Fibroblast of pulmonary artery (primary cell): ENCODE measurements around the gene SH3D19.
A peak's percentile ranks its signal among the peaks of the same experiment; 100 is the strongest.

ENCODE experiments used
- DNase-seq: peaks from one replicate; pipeline ENCODE4 v3.0.0-alpha.2; 2010; ENCODE audit warnings: low read depth
- H3K4me3 ChIP-seq: replicated peaks from 2 replicates; pipeline ENCODE4 v1.5.1; 2011; ENCODE audit warnings: low read depth, mild to moderate bottlenecking, control low read depth, low read length, moderate library complexity
- CTCF ChIP-seq: IDR thresholded peaks from 2 replicates; pipeline ENCODE4 v1.5.1; 2011; ENCODE audit warnings: mild to moderate bottlenecking, control low read depth, low read length, inconsistent platforms; ENCODE audit errors: missing control alignments

SH3D19 gene

DNA sequence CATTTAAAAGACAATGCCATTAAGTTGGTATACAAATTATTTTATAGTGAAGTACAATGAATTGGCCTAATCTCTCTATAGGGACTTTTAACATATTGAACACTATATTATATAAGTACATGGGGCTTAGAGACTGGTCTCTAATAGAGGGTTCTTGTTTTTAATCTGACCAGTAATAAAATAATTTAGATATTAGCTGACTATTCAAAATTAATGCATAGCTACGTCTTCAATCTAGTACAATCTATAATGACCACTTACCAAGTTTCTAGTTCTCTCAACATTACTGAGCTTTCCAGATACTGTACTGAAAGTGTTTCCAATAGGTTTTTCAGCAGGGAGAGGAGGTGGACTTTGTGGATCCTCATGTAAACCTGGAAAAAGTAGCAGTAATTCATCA is 166.4 kb downstream of the SH3D19 start:
- no peak for DNase-seq
- no peak overlapping the region for H3K4me3 ChIP-seq
- TF ChIP-seq CTCF, result no peak

DNA sequence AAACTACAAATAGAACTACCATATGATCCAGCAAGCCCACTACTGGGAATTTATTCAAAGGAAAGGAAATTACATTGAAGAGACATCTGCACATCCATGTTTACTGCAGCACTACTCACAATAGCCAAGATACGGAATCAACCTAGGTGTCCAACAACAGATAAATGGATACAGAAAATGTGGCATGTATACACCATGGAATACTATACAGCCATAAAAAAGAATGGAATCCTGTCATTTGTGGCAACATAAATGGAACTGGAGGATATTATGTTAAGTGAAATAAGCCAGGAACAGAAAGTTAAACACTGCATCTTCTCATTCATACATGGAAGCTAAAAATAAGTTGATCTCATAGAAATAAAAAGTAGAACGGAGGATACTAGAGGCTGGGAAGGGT is 167.9 kb downstream of the SH3D19 start:
- no peak overlapping the region for H3K4me3 ChIP-seq
- DNase-seq, result no peak
- no peak for TF ChIP-seq CTCF

DNA sequence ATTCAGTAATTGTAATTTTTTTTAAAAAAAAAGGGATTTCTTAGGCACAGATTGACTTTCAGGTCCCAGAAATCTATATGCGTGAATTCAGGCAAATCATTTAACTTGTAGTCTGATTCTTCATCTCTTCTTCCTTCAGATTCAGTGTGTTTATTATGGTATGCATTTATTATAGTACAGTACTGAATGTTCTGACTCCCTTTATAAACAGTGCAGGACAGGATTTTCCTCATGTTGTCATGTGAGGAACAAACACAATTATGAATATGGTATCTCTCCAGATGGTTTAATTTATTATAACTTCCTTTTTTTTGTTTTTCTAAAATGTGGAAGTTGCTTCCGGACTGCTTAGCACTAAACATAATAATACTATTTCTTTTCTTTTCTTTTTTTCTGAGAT is 171.8 kb downstream of the SH3D19 start:
- no peak overlapping the region for H3K4me3 ChIP-seq
- DNase-seq, result no peak
- TF ChIP-seq CTCF, result no peak

DNA sequence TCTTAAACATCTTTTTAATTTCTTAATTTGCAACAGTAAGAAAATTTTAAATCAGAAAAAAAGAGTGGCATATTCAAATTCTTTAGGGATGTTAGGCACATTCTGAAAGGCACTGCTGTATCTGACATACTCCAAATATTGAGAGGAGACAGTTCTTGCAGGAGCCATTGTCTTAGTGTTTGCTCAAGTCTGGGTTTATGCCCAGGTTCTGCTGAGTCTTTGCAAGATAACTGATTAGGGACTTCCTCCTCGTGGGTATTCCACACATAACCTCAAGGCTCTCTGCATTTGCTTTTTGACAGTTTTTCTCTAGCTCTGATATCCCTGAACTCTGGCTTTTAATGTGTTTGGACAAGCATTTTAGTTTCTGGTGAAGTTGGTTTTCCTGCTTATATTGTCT is 173.4 kb downstream of the SH3D19 start:
- no peak overlapping the region for H3K4me3 ChIP-seq
- peak; percentile 66 for DNase-seq
- no peak for TF ChIP-seq CTCF

- DNase-seq, result no peak
- H3K4me3 ChIP-seq, result no peak overlapping the region
- TF ChIP-seq CTCF, result no peak
These were observed 174.4 kb downstream of the SH3D19 start for GRCh38 chr4:151150821-151151580.

GRCh38 chr4:151148261-151148660 is 177.1 kb downstream of the SH3D19 start:
- no peak for DNase-seq

More at GRCh38 chr4:151148261-151148660, 177.1 kb downstream of the SH3D19 start:
- H3K4me3 ChIP-seq, result no peak overlapping the region
- no peak for TF ChIP-seq CTCF
